ENCODE measurements around the gene BDH2.

DNA sequence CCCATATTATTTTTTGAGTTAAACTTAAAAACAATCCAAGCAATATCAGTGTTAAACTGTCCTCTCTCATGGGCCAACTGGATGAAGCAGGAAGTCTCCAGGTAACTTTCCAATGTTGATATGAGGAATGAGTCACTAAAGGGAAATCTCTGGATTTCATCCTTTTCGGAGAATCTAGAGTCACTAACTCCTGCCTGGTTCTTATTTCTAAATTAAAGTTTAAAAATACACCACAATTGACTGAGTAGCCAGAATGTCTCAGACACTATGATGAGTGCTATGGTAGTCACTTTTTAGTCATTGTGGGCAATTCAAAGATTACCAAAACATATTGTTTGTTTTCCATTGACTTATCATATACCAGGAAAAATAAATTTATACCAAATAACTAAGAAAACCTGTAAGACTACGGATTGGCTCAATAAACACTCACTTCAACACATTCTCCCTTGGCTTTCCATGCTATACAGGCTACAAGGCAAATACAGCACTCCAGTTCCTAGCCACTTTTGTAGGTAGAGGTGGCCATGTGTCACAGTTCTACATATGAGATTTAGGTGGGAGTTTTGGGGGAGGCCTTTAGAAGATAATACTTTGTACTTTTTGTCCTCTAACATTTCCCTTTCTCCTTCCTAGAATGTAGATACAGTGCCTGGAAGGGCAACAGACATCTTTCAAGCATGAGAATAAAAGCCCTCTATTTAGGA is 31.6 kb downstream of the BDH2 start:
- TF ChIP-seq POLR2AphosphoS5 (IDR thresholded peaks at IDR 0.05) (no peak), POLR2A (IDR thresholded peaks at IDR 0.05) (no peak), EP300 (IDR thresholded peaks at IDR 0.05) (no peak)
- TF ChIP-seq, protein P1, sequence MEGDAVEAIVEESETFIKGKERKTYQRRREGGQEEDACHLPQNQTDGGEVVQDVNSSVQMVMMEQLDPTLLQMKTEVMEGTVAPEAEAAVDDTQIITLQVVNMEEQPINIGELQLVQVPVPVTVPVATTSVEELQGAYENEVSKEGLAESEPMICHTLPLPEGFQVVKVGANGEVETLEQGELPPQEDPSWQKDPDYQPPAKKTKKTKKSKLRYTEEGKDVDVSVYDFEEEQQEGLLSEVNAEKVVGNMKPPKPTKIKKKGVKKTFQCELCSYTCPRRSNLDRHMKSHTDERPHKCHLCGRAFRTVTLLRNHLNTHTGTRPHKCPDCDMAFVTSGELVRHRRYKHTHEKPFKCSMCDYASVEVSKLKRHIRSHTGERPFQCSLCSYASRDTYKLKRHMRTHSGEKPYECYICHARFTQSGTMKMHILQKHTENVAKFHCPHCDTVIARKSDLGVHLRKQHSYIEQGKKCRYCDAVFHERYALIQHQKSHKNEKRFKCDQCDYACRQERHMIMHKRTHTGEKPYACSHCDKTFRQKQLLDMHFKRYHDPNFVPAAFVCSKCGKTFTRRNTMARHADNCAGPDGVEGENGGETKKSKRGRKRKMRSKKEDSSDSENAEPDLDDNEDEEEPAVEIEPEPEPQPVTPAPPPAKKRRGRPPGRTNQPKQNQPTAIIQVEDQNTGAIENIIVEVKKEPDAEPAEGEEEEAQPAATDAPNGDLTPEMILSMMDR (IDR thresholded peaks at IDR 0.05): no peak

All from stomach (tissue), 4 donors.